ENCODE results near the gene DUX4.
"Not testable (repeated sequence)": the region's sequence is repeated elsewhere in the genome, so short reads cannot be mapped to it uniquely, and the experiment has no call there.

DUX4 gene

DNA sequence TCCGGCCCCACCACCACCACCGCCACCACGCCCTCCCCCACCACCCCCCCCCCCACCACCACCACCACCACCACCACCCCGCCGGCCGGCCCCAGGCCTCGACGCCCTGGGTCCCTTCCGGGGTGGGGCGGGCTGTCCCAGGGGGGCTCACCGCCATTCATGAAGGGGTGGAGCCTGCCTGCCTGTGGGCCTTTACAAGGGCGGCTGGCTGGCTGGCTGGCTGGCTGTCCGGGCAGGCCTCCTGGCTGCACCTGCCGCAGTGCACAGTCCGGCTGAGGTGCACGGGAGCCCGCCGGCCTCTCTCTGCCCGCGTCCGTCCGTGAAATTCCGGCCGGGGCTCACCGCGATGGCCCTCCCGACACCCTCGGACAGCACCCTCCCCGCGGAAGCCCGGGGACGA is at the start of gene DUX4:
DUX4 (plus strand) TSS at position 347 of the 400 bp plus-strand sequence; CDS start at position 347, 0 bp downstream.
- H3K4me3 ChIP-seq (ENCODE audit: low read depth, low read length), result not testable (repeated sequence)

DNA sequence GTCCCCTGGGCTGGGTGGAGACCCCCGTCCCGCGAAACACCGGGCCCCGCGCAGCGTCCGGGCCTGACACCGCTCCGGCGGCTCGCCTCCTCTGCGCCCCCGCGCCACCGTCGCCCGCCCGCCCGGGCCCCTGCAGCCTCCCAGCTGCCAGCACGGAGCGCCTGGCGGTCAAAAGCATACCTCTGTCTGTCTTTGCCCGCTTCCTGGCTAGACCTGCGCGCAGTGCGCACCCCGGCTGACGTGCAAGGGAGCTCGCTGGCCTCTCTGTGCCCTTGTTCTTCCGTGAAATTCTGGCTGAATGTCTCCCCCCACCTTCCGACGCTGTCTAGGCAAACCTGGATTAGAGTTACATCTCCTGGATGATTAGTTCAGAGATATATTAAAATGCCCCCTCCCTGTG is 1.9 kb downstream of the DUX4 start:
- H3K4me3 ChIP-seq (ENCODE audit: low read depth, low read length), result not testable (repeated sequence)

DNA sequence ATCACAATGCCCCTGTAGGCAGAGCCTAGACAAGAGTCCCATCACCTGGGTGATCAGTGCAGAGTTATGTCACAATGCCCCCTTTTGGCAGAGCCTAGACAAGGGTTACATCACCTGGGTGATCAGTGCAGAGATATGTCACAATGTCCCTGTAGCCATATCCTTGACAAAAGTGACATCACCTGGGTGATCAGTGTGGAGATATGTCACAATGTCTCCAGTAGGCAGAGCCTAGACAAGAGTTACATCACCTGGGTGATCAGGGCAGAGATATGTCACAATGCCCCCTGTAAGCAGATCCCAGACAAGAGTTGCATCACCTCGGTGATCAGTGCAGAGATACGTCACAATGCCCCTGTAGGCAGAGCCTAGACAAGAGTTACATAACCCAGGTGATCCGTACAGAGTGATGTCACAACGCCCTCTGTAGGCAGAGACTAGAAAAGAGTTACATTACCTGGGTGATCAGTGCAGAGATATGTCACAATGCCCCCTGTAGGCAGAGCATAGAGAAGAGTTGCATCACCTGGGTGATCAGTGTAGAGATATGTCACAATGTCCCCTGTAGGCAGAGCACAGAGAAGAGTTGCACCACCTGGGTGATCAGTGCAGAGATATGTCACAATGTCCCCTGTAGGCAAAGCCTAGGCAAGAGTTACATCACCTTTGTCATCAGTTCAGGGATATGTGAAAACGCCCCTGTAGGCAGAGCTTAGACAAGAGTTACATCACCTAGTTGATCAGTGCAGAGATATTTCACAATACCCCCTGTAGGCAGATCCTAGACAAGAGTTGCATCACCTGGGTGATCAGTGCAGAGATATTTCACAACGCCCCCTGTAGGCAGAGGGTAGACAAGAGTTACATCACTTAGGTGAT is 4.4 kb downstream of the DUX4 start:
- H3K4me3 ChIP-seq (ENCODE audit: low read depth, low read length), result not testable (repeated sequence)

DNA sequence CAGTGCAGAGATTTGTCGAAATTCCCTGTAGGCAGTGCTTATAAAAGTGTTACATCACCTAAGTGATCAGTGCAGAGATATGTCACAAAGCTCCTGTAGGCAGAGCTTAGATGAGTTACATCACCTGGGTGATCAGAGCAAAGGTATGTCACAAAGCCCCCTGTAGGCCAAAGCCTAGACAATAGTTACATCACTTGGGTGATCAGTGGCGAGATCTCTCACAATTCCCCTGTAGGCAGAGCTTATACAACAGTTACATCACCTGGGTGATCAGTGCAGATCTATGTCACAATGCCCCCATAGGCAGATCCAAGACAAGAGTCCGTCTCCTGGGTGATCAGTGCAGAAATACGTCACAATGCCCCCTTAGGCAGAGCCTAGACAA is 5.0 kb downstream of the DUX4 start:
- not testable (repeated sequence) for H3K4me3 ChIP-seq (ENCODE audit: low read depth, low read length)

DNA sequence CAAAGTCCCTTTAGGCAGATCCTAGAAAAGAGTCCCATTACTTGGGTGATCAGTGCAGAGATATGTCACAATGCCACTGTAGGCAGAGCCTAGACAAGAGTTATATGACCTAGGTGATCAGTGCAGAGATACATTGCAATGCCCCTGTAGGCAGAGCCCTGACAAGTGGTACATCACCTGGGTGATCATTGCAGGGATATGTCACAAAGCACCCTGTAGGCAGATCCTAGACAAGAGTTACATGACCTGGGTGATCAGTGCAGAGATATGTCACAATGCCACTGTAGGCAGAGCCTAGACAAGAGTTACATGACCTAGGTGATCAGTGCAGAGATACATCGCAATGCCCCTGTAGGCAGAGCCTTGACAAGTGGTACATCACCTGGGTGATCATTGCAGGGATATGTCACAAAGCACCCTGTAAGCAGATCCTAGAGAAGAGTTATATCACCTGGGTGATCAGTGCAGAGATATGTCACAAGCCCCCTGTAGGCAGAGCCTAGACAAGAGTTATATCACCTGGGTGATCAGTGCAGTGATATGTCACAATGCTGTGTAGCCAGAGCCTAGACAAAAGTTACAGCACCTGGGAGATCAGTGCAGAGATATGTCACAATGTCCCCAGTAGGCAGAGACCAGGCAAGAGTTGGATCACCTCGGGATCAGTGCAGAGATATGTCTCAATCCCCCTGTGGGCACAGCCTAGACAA is 5.6 kb downstream of the DUX4 start:
- H3K4me3 ChIP-seq (ENCODE audit: low read depth, low read length), result not testable (repeated sequence)

DNA sequence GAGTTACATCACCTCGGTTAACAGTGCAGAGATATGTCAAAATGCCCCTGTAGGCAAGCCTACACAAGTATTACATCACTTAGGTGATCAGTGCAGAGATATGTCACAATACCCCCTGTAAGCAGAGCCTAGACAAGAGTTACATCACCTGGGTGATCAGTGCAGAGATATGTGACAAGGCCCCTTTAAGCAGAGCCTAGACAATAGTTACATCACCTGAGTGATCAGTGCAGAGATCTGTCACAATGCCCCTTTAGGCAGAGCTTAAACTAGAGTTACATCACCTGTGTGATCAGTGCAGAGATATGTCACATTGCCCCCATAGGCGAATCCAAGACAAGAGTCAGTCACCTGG is 6.1 kb downstream of the DUX4 start:
- not testable (repeated sequence) for H3K4me3 ChIP-seq (ENCODE audit: low read depth, low read length)

DNA sequence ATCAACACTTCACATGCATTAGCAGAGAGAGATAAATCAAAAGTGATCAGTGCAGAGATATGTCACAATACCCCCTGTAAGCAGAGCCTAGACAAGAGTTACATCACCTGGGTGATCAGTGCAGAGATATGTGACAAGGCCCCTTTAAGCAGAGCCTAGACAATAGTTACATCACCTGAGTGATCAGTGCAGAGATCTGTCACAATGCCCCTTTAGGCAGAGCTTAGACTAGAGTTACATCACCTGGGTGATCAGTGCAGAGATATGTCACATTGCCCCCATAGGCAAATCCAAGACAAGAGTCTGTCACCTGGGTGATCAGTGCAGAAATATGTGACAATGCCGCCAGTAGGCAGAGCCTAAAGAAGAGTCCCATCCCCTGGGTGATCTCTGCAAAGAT is 7.4 kb downstream of the DUX4 start:
- not testable (repeated sequence) for H3K4me3 ChIP-seq (ENCODE audit: low read depth, low read length)

DNA sequence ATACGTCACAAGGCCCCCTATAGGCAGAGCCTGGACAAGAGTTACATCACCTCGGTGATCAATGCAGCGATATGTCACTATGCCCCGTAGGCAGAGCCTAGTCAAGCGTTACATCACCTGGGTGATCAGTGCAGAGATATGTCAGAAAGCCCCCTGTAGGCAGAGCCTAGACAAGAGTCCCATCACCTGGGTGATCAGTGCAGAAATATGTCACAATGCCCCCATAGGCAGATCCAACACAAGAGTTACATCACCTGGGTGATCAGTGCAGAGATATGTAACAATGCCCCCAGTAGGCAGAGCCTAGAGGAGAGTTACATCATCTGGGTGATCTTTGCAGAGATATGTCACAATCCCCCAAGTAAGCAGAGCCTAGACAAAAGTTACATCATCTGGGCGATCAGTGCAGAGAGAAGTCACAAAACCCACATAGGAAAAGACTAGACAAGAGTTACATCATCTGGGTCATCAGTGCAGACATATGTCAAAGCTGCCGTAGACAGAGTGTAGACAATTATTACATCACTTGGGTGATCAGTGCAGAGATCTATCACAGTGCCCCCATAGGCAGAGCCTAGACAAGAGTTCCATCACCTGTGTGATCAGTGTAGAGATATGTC is 8.0 kb downstream of the DUX4 start:
- not testable (repeated sequence) for H3K4me3 ChIP-seq (ENCODE audit: low read depth, low read length)

DNA sequence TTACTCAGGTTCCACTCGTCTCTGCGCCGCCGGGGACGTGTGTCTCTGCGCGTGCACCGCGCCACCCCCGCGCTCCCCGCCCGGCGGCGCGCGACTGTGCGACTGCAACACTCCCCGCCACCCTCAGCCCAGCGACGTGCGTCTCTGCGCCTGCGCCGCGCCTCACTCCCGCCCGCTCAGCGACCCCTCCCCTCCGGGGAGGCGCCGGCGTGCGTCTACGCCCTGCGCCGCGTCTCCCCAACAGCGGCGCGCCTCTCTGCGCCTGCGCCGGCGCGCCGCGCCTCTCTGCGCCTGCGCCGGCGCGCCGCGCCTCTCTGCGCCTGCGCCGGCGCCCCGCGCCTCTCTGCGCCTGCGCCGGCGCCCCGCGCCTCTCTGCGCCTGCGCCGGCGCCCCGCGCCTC is 29.9 kb downstream of the DUX4 start:
- H3K4me3 ChIP-seq (ENCODE audit: low read depth, low read length), result not testable (repeated sequence)

Data from iPS-11a (cell line).